Measurements from ENCODE around the gene HNRNPA1L2. TPM values are rescaled to one million over a fixed set of nuclear protein-coding genes. Genes with fewer than 3 reads are reported as not detected.
"Not testable (repeated sequence)": the region's sequence is repeated elsewhere in the genome, so short reads cannot be mapped to it uniquely, and the experiment has no call there.

HNRNPA1L2 gene
- polyA plus RNA-seq (ENCODE audit: insufficient read length) = 10.1 TPM

DNA sequence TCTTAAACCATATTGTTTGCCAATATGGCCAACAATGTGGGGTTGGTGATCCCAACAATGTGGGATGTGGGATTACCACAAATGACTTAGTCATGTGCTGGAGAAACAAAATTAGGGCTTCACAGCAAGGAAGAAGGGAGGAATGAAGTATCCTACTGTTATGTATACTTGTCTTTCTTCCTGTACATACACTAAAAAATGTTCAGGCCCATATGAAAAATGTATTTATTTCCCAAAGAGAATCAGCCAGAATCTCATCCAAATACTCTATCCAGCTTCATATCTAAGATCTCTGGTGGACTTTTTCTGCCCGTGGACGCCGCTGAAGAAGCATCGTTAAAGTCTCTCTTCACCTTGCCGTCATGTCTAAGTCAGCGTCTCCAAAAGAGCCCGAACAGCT is at the start of gene HNRNPA1L2:
Gene HNRNPA1L2 (plus strand): TSS at position 301 of the 400 bp plus-strand sequence. CDS start 62 bp downstream, at position 363.
- DNase-seq (ENCODE audit: low read depth) = no peak

- not testable (repeated sequence) for DNase-seq (ENCODE audit: low read depth)
Observed at GRCh38 chr13:52593175-52593574, 49.1 kb upstream of the HNRNPA1L2 start.

DNA sequence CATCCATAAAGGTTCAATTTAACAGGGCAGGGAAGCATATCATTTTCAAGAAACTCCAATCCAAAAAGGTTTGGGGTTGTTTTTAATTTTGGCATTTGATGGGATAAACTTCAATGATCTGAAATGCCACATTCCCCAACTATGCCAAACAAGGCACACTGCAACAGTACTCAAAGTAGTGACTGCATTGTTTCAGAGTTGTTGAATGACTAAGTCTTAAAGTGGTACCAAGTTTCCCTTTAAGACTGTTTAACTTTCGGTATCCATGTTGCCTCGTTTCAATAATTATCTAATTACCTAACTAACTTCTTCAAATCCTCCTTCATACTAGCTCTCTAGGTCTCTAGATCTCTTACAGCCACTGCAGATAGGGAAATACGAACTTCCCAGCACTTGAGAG is 48.4 kb upstream of the HNRNPA1L2 start:
- DNase-seq (ENCODE audit: low read depth) = not testable (repeated sequence)

DNA sequence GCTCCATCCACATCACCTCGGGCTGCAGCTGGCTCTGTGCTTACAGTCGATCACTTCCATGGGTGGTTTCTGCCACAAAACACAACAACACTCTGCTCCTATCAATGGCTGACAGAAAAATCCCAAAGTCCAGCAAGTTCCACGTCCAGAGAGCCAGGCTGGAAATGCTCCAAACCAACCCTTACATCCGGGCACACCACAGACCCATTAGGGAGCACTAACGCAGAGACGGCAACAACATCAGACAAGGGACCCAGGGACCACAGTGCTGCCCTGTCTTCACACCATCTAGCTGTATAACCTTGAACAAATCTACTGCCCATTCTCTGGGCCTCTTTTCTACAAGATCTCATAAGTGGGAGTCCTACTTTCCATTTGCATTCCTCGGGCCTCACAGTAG is 47.9 kb upstream of the HNRNPA1L2 start:
- not testable (repeated sequence) for DNase-seq (ENCODE audit: low read depth)

GRCh38 chr13:52597676-52598075 is 44.6 kb upstream of the HNRNPA1L2 start:
- no peak for DNase-seq (ENCODE audit: low read depth)

DNA sequence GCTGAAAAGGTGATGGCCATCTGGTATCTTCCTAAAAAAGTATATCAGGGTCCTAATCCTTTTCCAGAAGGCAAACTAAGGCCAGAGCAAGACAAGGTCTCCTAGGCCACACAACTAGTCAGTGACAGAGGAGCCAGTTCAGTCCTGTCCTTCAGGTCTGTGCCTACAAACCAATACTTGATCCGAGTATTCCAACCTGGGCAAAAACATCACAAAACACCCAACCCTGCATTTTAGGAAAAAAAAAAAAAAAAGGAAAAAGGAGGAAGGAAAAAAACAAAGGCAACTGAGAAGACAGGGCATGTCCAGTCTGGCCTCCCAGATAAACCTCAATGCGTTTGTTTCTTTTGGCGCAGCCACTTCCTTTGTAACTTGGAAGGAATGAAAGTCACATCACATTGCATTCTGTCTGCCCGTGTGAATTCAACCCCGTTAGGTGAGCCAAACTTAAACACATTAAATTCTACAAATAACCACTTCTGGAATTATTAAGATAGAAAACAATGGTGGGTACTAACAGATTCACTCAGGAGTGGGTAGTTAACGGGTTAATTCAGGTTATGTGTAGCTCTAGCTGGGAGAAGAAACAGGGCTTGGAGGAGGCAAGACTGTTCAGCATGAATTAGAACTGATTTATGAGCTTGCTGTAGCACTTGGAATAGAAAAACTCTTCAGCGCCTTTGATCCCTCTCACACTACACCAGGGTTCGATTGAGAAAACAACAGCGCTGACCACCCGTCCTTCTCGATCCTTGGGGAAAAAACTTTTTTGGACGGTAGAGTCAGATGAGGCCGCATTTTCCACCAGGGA is 43.0 kb upstream of the HNRNPA1L2 start:
- DNase-seq (ENCODE audit: low read depth) = no peak

GRCh38 chr13:52599848-52600603 is 42.2 kb upstream of the HNRNPA1L2 start:
- DNase-seq (ENCODE audit: low read depth) = no peak

DNA sequence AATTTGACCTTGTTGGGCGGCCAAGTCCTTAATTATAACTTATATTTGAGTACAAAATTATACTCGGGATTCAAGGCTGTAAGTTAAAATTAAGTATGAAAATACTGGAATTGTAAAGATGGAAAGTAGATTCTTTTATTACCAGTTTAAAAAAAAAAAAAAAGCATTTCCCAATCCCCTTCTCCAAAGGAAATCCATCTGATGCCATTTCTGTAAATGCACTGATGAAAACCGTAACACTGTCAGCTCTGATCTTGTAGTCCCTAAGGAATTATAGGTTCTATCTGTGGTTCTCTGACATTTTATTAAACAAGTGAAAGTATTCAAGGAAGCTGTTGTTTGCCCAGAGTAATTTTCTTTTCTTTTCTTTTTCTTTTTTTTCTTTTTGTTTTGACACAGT is 41.6 kb upstream of the HNRNPA1L2 start:
- no peak for DNase-seq (ENCODE audit: low read depth)

GRCh38 chr13:52603316-52603715 is 38.9 kb upstream of the HNRNPA1L2 start:
- not testable (repeated sequence) for DNase-seq (ENCODE audit: low read depth)

- not testable (repeated sequence) for DNase-seq (ENCODE audit: low read depth)
Observed at GRCh38 chr13:52606126-52606525, 36.1 kb upstream of the HNRNPA1L2 start.

DNA sequence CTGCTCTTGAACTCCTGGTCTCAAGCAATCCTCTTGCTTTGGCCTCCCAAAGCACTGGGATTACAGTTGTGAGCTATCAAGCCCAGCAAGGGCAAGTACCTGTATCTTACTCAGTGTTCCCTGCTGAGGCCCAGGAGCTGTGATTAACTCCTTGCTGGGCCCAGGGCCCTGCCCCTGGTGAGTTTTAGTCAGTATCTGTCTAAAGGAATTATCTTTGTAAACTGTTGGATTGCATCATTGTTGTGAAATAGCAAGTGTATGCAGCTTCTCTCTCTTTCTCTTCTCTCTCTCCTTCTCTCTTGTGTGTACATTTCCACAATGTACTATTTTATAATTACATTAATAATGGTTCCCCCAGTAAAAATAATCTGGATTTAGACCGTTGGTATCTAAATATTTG is 35.4 kb upstream of the HNRNPA1L2 start:
- DNase-seq (ENCODE audit: low read depth) = not testable (repeated sequence)

DNA sequence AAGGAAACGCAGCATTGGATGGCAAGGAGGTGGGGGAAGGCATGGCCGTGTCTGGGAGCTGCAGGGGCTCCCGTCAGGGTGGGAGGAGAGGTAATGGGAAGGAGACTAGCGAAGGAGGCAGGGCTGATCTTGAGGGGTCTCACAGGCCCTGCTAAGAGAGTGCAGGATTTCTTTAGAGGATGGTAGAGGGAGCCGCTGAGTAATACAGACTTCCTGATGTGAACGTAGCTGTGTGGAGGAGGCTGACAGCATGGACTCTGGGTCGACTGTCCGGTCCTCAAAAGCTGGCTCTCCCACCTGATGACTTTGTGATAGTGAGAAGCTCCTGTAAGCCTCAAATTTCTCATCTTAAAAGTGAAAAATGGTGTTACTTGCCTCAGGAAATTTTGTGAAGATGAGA is 34.0 kb upstream of the HNRNPA1L2 start:
- not testable (repeated sequence) for DNase-seq (ENCODE audit: low read depth)

GRCh38 chr13:52609013-52609606 is 33.1 kb upstream of the HNRNPA1L2 start:
- DNase-seq (ENCODE audit: low read depth) = not testable (repeated sequence)

- not testable (repeated sequence) for DNase-seq (ENCODE audit: low read depth)
Observed at GRCh38 chr13:52610158-52610557, 32.1 kb upstream of the HNRNPA1L2 start.

- DNase-seq (ENCODE audit: low read depth) = no peak
Observed at GRCh38 chr13:52615134-52615801, 27.0 kb upstream of the HNRNPA1L2 start.

- no peak for DNase-seq (ENCODE audit: low read depth)
Observed at GRCh38 chr13:52615812-52616211, 26.4 kb upstream of the HNRNPA1L2 start.

DNA sequence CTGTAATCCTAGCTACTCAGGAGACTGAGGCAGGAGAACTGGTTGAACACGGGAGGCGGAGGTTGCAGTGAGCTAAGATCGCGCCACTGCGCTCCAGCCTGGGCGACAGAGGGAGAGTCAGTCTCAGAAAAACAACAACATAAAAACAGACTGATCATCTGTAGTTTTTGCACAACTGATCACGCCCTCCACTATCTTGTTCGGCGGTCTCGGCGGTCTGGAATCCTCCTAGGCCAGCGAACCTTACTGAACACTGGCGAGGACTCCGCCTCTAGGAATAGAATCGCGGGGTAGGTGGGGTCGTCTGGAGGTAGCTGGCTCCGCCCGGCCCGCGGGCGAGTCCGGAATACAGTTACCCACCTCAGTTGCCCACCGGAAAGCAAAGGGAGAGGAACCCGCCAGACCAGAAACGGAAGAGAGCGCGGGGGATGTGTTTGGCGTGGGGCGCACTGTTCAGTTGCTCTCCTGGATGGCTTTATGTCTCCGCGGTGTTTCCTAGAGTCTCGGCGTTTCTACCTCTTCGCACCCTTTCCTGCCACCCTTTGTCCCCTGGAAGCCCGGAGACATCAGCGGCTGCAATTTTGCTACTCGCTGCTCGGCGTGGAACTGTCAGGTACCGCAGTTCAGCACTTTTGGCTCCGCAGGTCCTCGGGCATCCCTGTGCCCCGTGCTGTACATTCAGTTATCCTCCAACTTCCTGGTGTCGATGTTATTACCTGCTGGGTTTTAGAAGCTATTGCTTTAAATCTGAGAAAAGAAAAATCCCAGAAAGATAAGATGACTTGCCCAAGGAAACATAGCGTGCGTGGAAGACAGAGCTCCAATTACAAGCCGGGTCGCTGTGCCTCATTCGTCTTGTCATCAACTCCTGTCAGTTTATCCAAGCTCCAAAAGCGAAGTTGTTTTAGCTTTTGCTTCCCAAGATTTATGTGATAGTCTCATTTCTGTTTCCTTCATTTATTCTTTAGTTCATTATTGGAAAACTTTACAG is 24.9 kb upstream of the HNRNPA1L2 start:
- no peak for DNase-seq (ENCODE audit: low read depth)

GRCh38 chr13:52631083-52631690 is 11.0 kb upstream of the HNRNPA1L2 start:
- not testable (repeated sequence) for DNase-seq (ENCODE audit: low read depth)

- DNase-seq (ENCODE audit: low read depth) = no peak
Observed at GRCh38 chr13:52638666-52639328, 3.4 kb upstream of the HNRNPA1L2 start.

- DNase-seq (ENCODE audit: low read depth) = no peak
Observed at GRCh38 chr13:52644108-52644507, 1.9 kb downstream of the HNRNPA1L2 start.
